Astrocyte (in vitro differentiated cells and primary cell): ENCODE results near the gene ADGRD1. TPM values are rescaled to one million over a fixed set of nuclear protein-coding genes. Genes with fewer than 3 reads are reported as not detected.

Source experiments
- DNase-seq: peaks from one replicate; pipeline ENCODE4 v3.0.0-alpha.2; 2010; ENCODE audit warnings: low read depth
- FAIRE-seq: peaks from 2 replicates; lab custom pipeline; 2011; peaks lifted over from hg19 to GRCh38; lab: Jason Lieb, UNC
- H2AFZ ChIP-seq: 2 replicates; pipeline ENCODE4 v1.6.0; 2012; ENCODE audit warnings: low read depth, low read length, inconsistent platforms
- H3K27ac ChIP-seq: 2 replicates; pipeline ENCODE4 v1.5.1; 2011; ENCODE audit warnings: low read depth, low read length, inconsistent platforms
- H3K27me3 ChIP-seq: 2 replicates; pipeline ENCODE4 v1.6.0; 2011; ENCODE audit warnings: low read length, inconsistent platforms; ENCODE audit not compliant: insufficient read depth
- H3K36me3 ChIP-seq: 2 replicates; pipeline ENCODE4 v1.5.1; 2011; ENCODE audit warnings: low read length, inconsistent platforms; ENCODE audit not compliant: insufficient read depth
- H3K4me1 ChIP-seq: 2 replicates; pipeline ENCODE4 v1.5.1; 2011; ENCODE audit warnings: low read length, inconsistent platforms; ENCODE audit not compliant: insufficient read depth
- H3K4me2 ChIP-seq: 2 replicates; pipeline ENCODE4 v1.6.0; 2012; ENCODE audit warnings: low read length, inconsistent platforms
- H3K4me3 ChIP-seq: 2 replicates; pipeline ENCODE4 v1.5.1; 2011; ENCODE audit warnings: low read depth, mild to moderate bottlenecking, low read length, inconsistent platforms; ENCODE audit not compliant: insufficient read depth
- H3K79me2 ChIP-seq: 2 replicates; pipeline ENCODE4 v1.6.0; 2012; ENCODE audit warnings: mild to moderate bottlenecking, low read length, inconsistent platforms; ENCODE audit not compliant: insufficient read depth
- H3K9ac ChIP-seq: 2 replicates; pipeline ENCODE4 v1.6.0; 2012; ENCODE audit warnings: mild to moderate bottlenecking, low read length, inconsistent platforms
- H3K9me3 ChIP-seq: 2 replicates; pipeline ENCODE4 v1.5.1; 2012; ENCODE audit warnings: low read depth, mild to moderate bottlenecking, low read length, inconsistent platforms; ENCODE audit not compliant: insufficient read depth
- H4K20me1 ChIP-seq: 2 replicates; pipeline ENCODE4 v1.6.0; 2012; ENCODE audit warnings: low read length, inconsistent platforms; ENCODE audit not compliant: insufficient read depth
- H3K27ac Mint-ChIP-seq: one replicate; pipeline ENCODE4 v1.8.0; 2021; ENCODE audit warnings: mild to moderate bottlenecking, mixed read lengths; ENCODE audit not compliant: unreplicated experiment
- H3K27me3 Mint-ChIP-seq: one replicate; pipeline ENCODE4 v1.8.0; 2021; ENCODE audit warnings: low read depth, mixed read lengths; ENCODE audit not compliant: unreplicated experiment
- H3K36me3 Mint-ChIP-seq: one replicate; pipeline ENCODE4 v1.8.0; 2021; ENCODE audit warnings: low read depth, mixed read lengths; ENCODE audit not compliant: unreplicated experiment
- H3K4me1 Mint-ChIP-seq: one replicate; pipeline ENCODE4 v1.8.0; 2021; ENCODE audit warnings: low read depth, mixed read lengths; ENCODE audit not compliant: unreplicated experiment
- H3K4me3 Mint-ChIP-seq: one replicate; pipeline ENCODE4 v1.8.0; 2021; ENCODE audit warnings: mild to moderate bottlenecking, moderate library complexity, mixed read lengths; ENCODE audit not compliant: unreplicated experiment
- H3K9me3 Mint-ChIP-seq: one replicate; pipeline ENCODE4 v1.8.0; 2021; ENCODE audit warnings: mild to moderate bottlenecking, mixed read lengths; ENCODE audit not compliant: unreplicated experiment
- CTCF ChIP-seq: IDR thresholded peaks from 2 replicates; pipeline ENCODE4 v1.5.1; 2011; ENCODE audit warnings: low read depth, mild to moderate bottlenecking, inconsistent platforms, low read length, moderate library complexity; ENCODE audit not compliant: insufficient read depth
- EZH2 ChIP-seq: IDR thresholded peaks from 2 replicates; pipeline ENCODE4 v1.6.1; 2012; ENCODE audit warnings: mild to moderate bottlenecking, low read length, inconsistent platforms; ENCODE audit not compliant: insufficient read depth
- total RNA-seq: library from RNA; stranded (reverse); gene quantifications from 2 replicates; pipeline ENCODE4 v1.2.1, GENCODE V29; 2021

Gene ADGRD1
- total RNA-seq, 1 donor from 2014 or later: 3.0 TPM

- Histone ChIP-seq H2AFZ (no peak overlapping the region), H3K79me2 (no peaks in the 10 kb centered on the region), H4K20me1 (no peaks in the 10 kb centered on the region), H3K27ac (no peak overlapping the region), H3K9ac (no peak overlapping the region), H3K4me2 (no peak overlapping the region), H3K36me3 (no peaks in the 10 kb centered on the region), H3K9me3 (peaks cover 7% of the 10 kb centered on the region), H3K4me3 (no peak overlapping the region), H3K4me1 (no peaks in the 10 kb centered on the region), H3K27me3 (peaks cover 2% of the 10 kb centered on the region)
- no peak overlapping the region for H3K4me3 Mint-ChIP-seq
- H3K36me3 Mint-ChIP-seq: no peaks in the 10 kb centered on the region
- TF ChIP-seq CTCF (no peak), EZH2 (no peak)
- no peak for DNase-seq
- peaks cover 6% of the 10 kb centered on the region for H3K4me1 Mint-ChIP-seq
- no peak for FAIRE-seq
- no peak overlapping the region for H3K27ac Mint-ChIP-seq
- no peaks in the 10 kb centered on the region for H3K9me3 Mint-ChIP-seq
- H3K27me3 Mint-ChIP-seq: peaks cover 12% of the 10 kb centered on the region
Measured at GRCh38 chr12:130955238-130955816, 1.6 kb downstream of the ADGRD1 start.

- Mint-ChIP-seq H3K9me3 (no peaks in the 10 kb centered on the region), H3K36me3 (no peaks in the 10 kb centered on the region), H3K4me3 (no peak overlapping the region), H3K4me1 (peaks cover 6% of the 10 kb centered on the region), H3K27ac (no peak overlapping the region), H3K27me3 (peaks cover 12% of the 10 kb centered on the region)
- H3K4me1 ChIP-seq: no peaks in the 10 kb centered on the region
- no peak overlapping the region for H3K4me3 ChIP-seq
- H3K4me2 ChIP-seq: no peak overlapping the region
- H3K9ac ChIP-seq: no peak overlapping the region
- no peaks in the 10 kb centered on the region for H3K79me2 ChIP-seq
- TF ChIP-seq CTCF: no peak
- TF ChIP-seq EZH2: no peak
- H3K9me3 ChIP-seq: peaks cover 7% of the 10 kb centered on the region
- H3K27ac ChIP-seq: no peak overlapping the region
- FAIRE-seq (no peak), DNase-seq (no peak)
- peaks cover 2% of the 10 kb centered on the region for H3K27me3 ChIP-seq
- no peak overlapping the region for H2AFZ ChIP-seq
- no peaks in the 10 kb centered on the region for H3K36me3 ChIP-seq
- H4K20me1 ChIP-seq: no peaks in the 10 kb centered on the region
Measured at GRCh38 chr12:130956009-130956408, 2.3 kb downstream of the ADGRD1 start.

- H3K27ac Mint-ChIP-seq: no peak overlapping the region
- no peak overlapping the region for H3K4me3 Mint-ChIP-seq
- DNase-seq: no peak
- H3K27me3 Mint-ChIP-seq: peaks cover 10% of the 10 kb centered on the region
- H3K4me3 ChIP-seq: no peak overlapping the region
- no peak overlapping the region for H2AFZ ChIP-seq
- no peak overlapping the region for H3K27ac ChIP-seq
- H3K4me1 ChIP-seq: no peaks in the 10 kb centered on the region
- peaks cover 7% of the 10 kb centered on the region for H3K9me3 ChIP-seq
- H3K36me3 Mint-ChIP-seq: no peaks in the 10 kb centered on the region
- no peak overlapping the region for H3K4me2 ChIP-seq
- no peaks in the 10 kb centered on the region for H3K79me2 ChIP-seq
- no peak for FAIRE-seq
- TF ChIP-seq EZH2 (no peak), CTCF (no peak)
- no peak overlapping the region for H3K9ac ChIP-seq
- H3K27me3 ChIP-seq: peaks cover 2% of the 10 kb centered on the region
- no peaks in the 10 kb centered on the region for H3K36me3 ChIP-seq
- H3K4me1 Mint-ChIP-seq: peaks cover 6% of the 10 kb centered on the region
- H4K20me1 ChIP-seq: no peaks in the 10 kb centered on the region
- no peaks in the 10 kb centered on the region for H3K9me3 Mint-ChIP-seq
Measured at GRCh38 chr12:130956456-130957303, 3.0 kb downstream of the ADGRD1 start.
